IMR-90 (cell line): Measurements from ENCODE around the gene NIPBL. TPM values are rescaled to one million over a fixed set of nuclear protein-coding genes. Genes with fewer than 3 reads are reported as not detected.

ENCODE experiments used
- ATAC-seq: fragments of 200-7000 bp; cut with Tn5 transposase; 2 replicates; pipeline ENCODE4 v1.9.1; 2020; ENCODE audit warnings: low read depth, mild to moderate bottlenecking, moderate library complexity
- BruUV-seq: library from RNA; stranded (reverse); fragments of 400-500 nt; replicated peaks from 2 replicates; lab custom pipeline; 2021; lab: Mats Ljungman, UMichigan
- CTCF ChIA-PET: fragments of 300-600 bp; formaldehyde crosslinking; extraction: SDS; loops from one replicate; lab custom pipeline; 2021; ENCODE audit warnings: antibody characterized with exemption; lab: Yijun Ruan, JAX
- POLR2A ChIA-PET: fragments of 300-600 bp; sonication (Branson Sonifier 250); formaldehyde crosslinking; loops from one replicate; lab custom pipeline; 2022; ENCODE audit warnings: antibody characterized with exemption; ENCODE audit not compliant: unreplicated experiment; lab: Charles Lee
- DNase-seq: peaks from one replicate; pipeline ENCODE4 v3.0.0; 2013
- H2AFZ ChIP-seq: replicated peaks from 2 replicates; pipeline ENCODE3; 2013; ENCODE audit warnings: low read length, mild to moderate bottlenecking; ENCODE audit not compliant: poor library complexity
- H2AK5ac ChIP-seq: 2 replicates; pipeline ENCODE4 v1.6.1; 2013; ENCODE audit warnings: low read depth, low read length, inconsistent platforms
- H2AK9ac ChIP-seq: replicated peaks from 2 replicates; pipeline ENCODE3; 2013; ENCODE audit warnings: mild to moderate bottlenecking, low read depth, low read length, moderate library complexity; ENCODE audit not compliant: poor library complexity
- H2BK120ac ChIP-seq: 2 replicates; pipeline ENCODE4 v1.6.1; 2013; ENCODE audit warnings: low read depth, low read length, inconsistent platforms
- H2BK15ac ChIP-seq: 3 replicates; pipeline ENCODE4 v1.6.1; 2013; ENCODE audit warnings: low read depth, low read length, inconsistent platforms
- H2BK20ac ChIP-seq: 2 replicates; pipeline ENCODE4 v1.6.1; 2013; ENCODE audit warnings: low read depth, mild to moderate bottlenecking, inconsistent platforms, low read length, moderate library complexity
- H2BK5ac ChIP-seq: 2 replicates; pipeline ENCODE4 v1.6.1; 2013; ENCODE audit warnings: mild to moderate bottlenecking, low read depth, low read length, inconsistent platforms; ENCODE audit not compliant: poor library complexity, severe bottlenecking
- H3K14ac ChIP-seq: replicated peaks from 2 replicates; pipeline ENCODE4 v1.6.1; 2013; ENCODE audit warnings: low read depth, low read length, inconsistent platforms
- H3K18ac ChIP-seq: 2 replicates; pipeline ENCODE4 v1.6.1; 2013; ENCODE audit warnings: low read depth, low read length, control low read depth
- H3K23ac ChIP-seq: 2 replicates; pipeline ENCODE4 v1.6.1; 2013; ENCODE audit warnings: low read depth, low read length, inconsistent platforms
- H3K27ac ChIP-seq: 2 replicates; pipeline ENCODE4 v1.5.1; 2013; ENCODE audit warnings: mild to moderate bottlenecking, control low read depth, low read length; ENCODE audit not compliant: insufficient read depth
- H3K27me3 ChIP-seq: 2 replicates; pipeline ENCODE4 v1.6.1; 2013; ENCODE audit warnings: low read length; ENCODE audit not compliant: control insufficient read depth, insufficient read depth
- H3K36me3 ChIP-seq: 2 replicates; pipeline ENCODE4 v1.6.1; 2013; ENCODE audit warnings: low read length, mixed read lengths; ENCODE audit not compliant: control insufficient read depth, insufficient read depth
- H3K4ac ChIP-seq: 2 replicates; pipeline ENCODE4 v1.6.1; 2013; ENCODE audit warnings: low read depth, low read length, inconsistent platforms
- H3K4me1 ChIP-seq: 2 replicates; pipeline ENCODE4 v1.6.1; 2013; ENCODE audit warnings: low read length, mixed read lengths; ENCODE audit not compliant: control insufficient read depth, insufficient read depth
- H3K4me2 ChIP-seq: 2 replicates; pipeline ENCODE4 v1.6.1; 2013; ENCODE audit warnings: low read depth, mild to moderate bottlenecking, control low read depth, low read length, moderate library complexity
- H3K4me3 ChIP-seq: 2 replicates; pipeline ENCODE4 v1.5.1; 2013; ENCODE audit warnings: low read depth, mild to moderate bottlenecking, control low read depth, low read length, moderate library complexity; ENCODE audit not compliant: insufficient read depth
- H3K56ac ChIP-seq: 2 replicates; pipeline ENCODE4 v1.6.1; 2013; ENCODE audit warnings: low read length, inconsistent platforms; ENCODE audit not compliant: insufficient read depth; ENCODE audit errors: extremely low read depth
- H3K79me1 ChIP-seq, 2 experiments: 2 replicates each; pipeline ENCODE4 v1.6.1; 2013; ENCODE audit warnings: low read length in 2 of 2, inconsistent platforms in 1 of 2, low read depth in 1 of 2
- H3K9ac ChIP-seq: 2 replicates; pipeline ENCODE4 v1.6.1; 2013; ENCODE audit warnings: low read depth, low read length, control low read depth
- H3K9me1 ChIP-seq: 2 replicates; pipeline ENCODE4 v1.6.1; 2013; ENCODE audit warnings: low read length, inconsistent platforms; ENCODE audit not compliant: insufficient read depth
- H3K9me3 ChIP-seq: 2 replicates; pipeline ENCODE4 v1.6.1; 2013; ENCODE audit warnings: low read length; ENCODE audit not compliant: control insufficient read depth, insufficient read depth
- H4K20me1 ChIP-seq: 2 replicates; pipeline ENCODE4 v1.6.1; 2013; ENCODE audit warnings: low read length, inconsistent platforms; ENCODE audit not compliant: insufficient read depth
- H4K5ac ChIP-seq: 2 replicates; pipeline ENCODE4 v1.6.1; 2013; ENCODE audit warnings: mild to moderate bottlenecking, low read depth, low read length, control low read depth
- H4K8ac ChIP-seq, 2 experiments: 2 replicates each; pipeline ENCODE4 v1.6.1; 2013; ENCODE audit warnings: low read depth in 2 of 2, low read length in 2 of 2, control low read depth in 1 of 2, inconsistent platforms in 1 of 2
- H4K91ac ChIP-seq: 2 replicates; pipeline ENCODE4 v1.6.1; 2013; ENCODE audit warnings: low read depth, low read length, inconsistent platforms; ENCODE audit not compliant: insufficient read depth
- NFE2L2 ChIP-seq: fragments of 150-350 bp; IDR thresholded peaks from 2 replicates; pipeline ENCODE4 v1.6.1; 2016; ENCODE audit warnings: low read depth, mild to moderate bottlenecking, low read length
- WGBS, 2 experiments: methylation state at CpG; one replicate each; pipeline versions ENCODE4 v1.1.5 to v1.1.7; 2013; ENCODE audit warnings: missing lambda C conversion rate in 2 of 2; ENCODE audit not compliant: insufficient read length in 1 of 2; ENCODE audit errors: extremely low coverage in 2 of 2; 5-methylcytosine and 5-hydroxymethylcytosine counted together
- dilution Hi-C: fragments of 300-500 bp; cut with HindIII; formaldehyde crosslinking; loops from one replicate; pipeline ENCODE4 v1.14.3; 2018; ENCODE audit warnings: low sequenced_read_pairs; ENCODE audit not compliant: unreplicated experiment
- in situ Hi-C: fragments of 300-500 bp; cut with MboI; formaldehyde crosslinking; loops from 3 replicates; pipeline ENCODE4 v1.14.3; 2019; ENCODE audit warnings: low sequenced_read_pairs, inconsistent platforms, mixed read lengths
- intact Hi-C: fragments of 100-400 bp; cut with micrococcal nuclease; formaldehyde crosslinking; loops from 2 replicates; pipeline ENCODE4 v1.10.0; 2022
- polyA plus RNA-seq, 3 experiments: library from polyadenylated mRNA; depleted of rRNA; stranded (reverse); fragments of >200 nt; gene quantifications; 2 replicates each; pipeline ENCODE4 v1.2.3, GENCODE V29; 2012; ENCODE audit warnings: low replicate concordance in 1 of 3
- total RNA-seq: library from RNA; depleted of rRNA; stranded (reverse); fragments of >200 nt; gene quantifications from 2 replicates; pipeline ENCODE4 v1.2.3, GENCODE V29; 2012

Gene NIPBL
- total and polyA plus RNA-seq, 2 of the 4 experiments (the other 2 are of a cell fraction), result 8.4 to 46.4 TPM

- Histone ChIP-seq H2BK120ac (peak overlapping the region; percentile 34), H3K18ac (peak overlapping the region; percentile 17; the same call in 1 of the 2 replicates), H2AK5ac (peak overlapping the region; percentile 7; the same call in 1 of the 2 replicates), H3K4me1 (peaks cover 4% of the 10 kb centered on the region), H3K36me3 (peaks cover 1% of the 10 kb centered on the region; the same call in 1 of the 2 replicates), H4K5ac (peak overlapping the region; percentile 5; the same call in 1 of the 2 replicates), H3K14ac (0 out of 2 replicates have a peak overlapping the region, but pooled peaks have one; percentile 60), H3K23ac (0 out of 2 replicates have a peak overlapping the region, but pooled peaks have one; percentile 48), H3K79me1 (no peaks in the 10 kb centered on the region), H2BK15ac (peak overlapping the region; percentile 26; the same call in 1 of the 3 replicates), H3K9me1 (0 out of 2 replicates have a peak, but pooled peaks cover 5% of the 10 kb centered on the region), H3K27me3 (no peaks in the 10 kb centered on the region), H2AK9ac (no peak overlapping the region), H3K9me3 (no peaks in the 10 kb centered on the region), H4K8ac (peak overlapping the region in 1 of 2 experiments; percentile 34; a peak in 1 of 4 replicates), H4K20me1 (peaks cover 7% of the 10 kb centered on the region; the same call in 1 of the 2 replicates), H3K27ac (no peak overlapping the region), H2BK20ac (peak overlapping the region; percentile 77), H3K4me3 (no peak overlapping the region), H2AFZ (no peak overlapping the region), H3K4ac (peak overlapping the region; percentile 58), H3K56ac (no peak overlapping the region), H3K4me2 (no peak overlapping the region), H4K91ac (peak overlapping the region; percentile 34), H3K9ac (no peak overlapping the region), H2BK5ac (peak overlapping the region; percentile 31)
- no peak for DNase-seq
- POLR2A ChIA-PET, result no interaction called here
- intact Hi-C loops (no loop called here), dilution Hi-C loops (no loop called here), in situ Hi-C loops (no loop called here)
- no peak for TF ChIP-seq NFE2L2
- no peak for ATAC-seq
- CTCF ChIA-PET, result interaction anchor here (0.6 kb wide), 1 partner anchor 797 kb away, joined by 3 read pairs; no protein-coding TSS in a partner anchor
- BruUV-seq, result no TSS peak
- no CpG with 5 or more reads among the region's 1 CpG for WGBS, 2 experiments
Measured at GRCh38 chr5:37071487-37071886, 194.9 kb downstream of the NIPBL start.
